ENCODE results near the gene PFKL. TPM values are rescaled to one million over a fixed set of nuclear protein-coding genes. Genes with fewer than 3 reads are reported as not detected.

The PFKL gene
- total RNA-seq, 2 donors from 2014 or later, result 99.4 to 235 TPM

DNA sequence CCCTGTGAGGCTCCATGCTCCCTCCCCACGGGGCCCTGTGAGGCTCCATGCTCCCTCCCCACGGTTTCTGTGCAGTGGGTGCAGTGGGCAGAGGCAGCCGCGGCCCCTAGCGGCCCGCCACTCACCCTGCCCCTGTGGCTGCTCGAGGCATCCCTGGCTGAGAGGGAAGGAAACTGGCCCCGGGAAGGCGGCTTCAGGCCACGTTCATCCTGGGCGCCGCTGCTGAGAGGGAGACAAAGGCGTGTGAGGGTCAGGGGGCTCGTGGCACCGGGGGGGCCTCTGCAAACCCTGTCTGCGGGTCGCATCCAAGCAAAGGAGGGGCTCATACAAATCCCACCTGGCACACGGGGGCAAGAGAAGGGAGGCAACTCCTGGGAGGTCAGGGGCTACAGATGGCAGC is 30.8 kb downstream of the PFKL start:
- H3K9me3 ChIP-seq, result no peaks in the 10 kb centered on the region
- no peaks in the 10 kb centered on the region for H3K4me1 ChIP-seq (replicated peaks)
- H3K27me3 ChIP-seq (replicated peaks; ENCODE audit: insufficient read depth), result no peaks in the 10 kb centered on the region
- H3K27ac ChIP-seq, result no peak overlapping the region
- intact Hi-C loops (cut with DNase I), result no loop called here
- WGBS, result 91% methylated on average over 12 of the region's 18 CpGs
- no peak overlapping the region for H3K4me3 ChIP-seq
- DNase-seq (ENCODE audit: low spot score), result no peak
- TF ChIP-seq CTCF (IDR thresholded peaks at IDR 0.05) (no peak), POLR2A (IDR thresholded peaks at IDR 0.05) (no peak), POLR2AphosphoS5 (IDR thresholded peaks at IDR 0.05) (no peak)
- H3K36me3 ChIP-seq, result no peaks in the 10 kb centered on the region

GRCh38 chr21:44331209-44331608 is 31.4 kb downstream of the PFKL start:
- no peaks in the 10 kb centered on the region for H3K9me3 ChIP-seq
- intact Hi-C loops (cut with DNase I), result no loop called here
- H3K27me3 ChIP-seq (replicated peaks; ENCODE audit: insufficient read depth), result no peaks in the 10 kb centered on the region
- no peak overlapping the region for H3K4me3 ChIP-seq
- WGBS, result 89% methylated on average over 11 of the region's 16 CpGs
- H3K4me1 ChIP-seq (replicated peaks), result no peaks in the 10 kb centered on the region
- TF ChIP-seq POLR2AphosphoS5 (IDR thresholded peaks at IDR 0.05), result no peak
- no peak for TF ChIP-seq CTCF (IDR thresholded peaks at IDR 0.05)
- no peak for TF ChIP-seq POLR2A (IDR thresholded peaks at IDR 0.05)
- DNase-seq (ENCODE audit: low spot score), result no peak
- H3K27ac ChIP-seq, result no peak overlapping the region
- no peaks in the 10 kb centered on the region for H3K36me3 ChIP-seq

- H3K27ac ChIP-seq, result no peak overlapping the region
- H3K27me3 ChIP-seq (replicated peaks; ENCODE audit: insufficient read depth), result no peaks in the 10 kb centered on the region
- intact Hi-C loops (cut with DNase I), result no loop called here
- no peaks in the 10 kb centered on the region for H3K9me3 ChIP-seq
- H3K4me3 ChIP-seq, result no peak overlapping the region
- WGBS, result 80% methylated on average over 20 of the region's 20 CpGs
- H3K36me3 ChIP-seq, result no peaks in the 10 kb centered on the region
- TF ChIP-seq CTCF (IDR thresholded peaks at IDR 0.05) (no peak), POLR2AphosphoS5 (IDR thresholded peaks at IDR 0.05) (no peak), POLR2A (IDR thresholded peaks at IDR 0.05) (no peak)
- H3K4me1 ChIP-seq (replicated peaks), result no peaks in the 10 kb centered on the region
- no peak for DNase-seq (ENCODE audit: low spot score)
Measured at GRCh38 chr21:44331650-44332307, 31.9 kb downstream of the PFKL start.

DNA sequence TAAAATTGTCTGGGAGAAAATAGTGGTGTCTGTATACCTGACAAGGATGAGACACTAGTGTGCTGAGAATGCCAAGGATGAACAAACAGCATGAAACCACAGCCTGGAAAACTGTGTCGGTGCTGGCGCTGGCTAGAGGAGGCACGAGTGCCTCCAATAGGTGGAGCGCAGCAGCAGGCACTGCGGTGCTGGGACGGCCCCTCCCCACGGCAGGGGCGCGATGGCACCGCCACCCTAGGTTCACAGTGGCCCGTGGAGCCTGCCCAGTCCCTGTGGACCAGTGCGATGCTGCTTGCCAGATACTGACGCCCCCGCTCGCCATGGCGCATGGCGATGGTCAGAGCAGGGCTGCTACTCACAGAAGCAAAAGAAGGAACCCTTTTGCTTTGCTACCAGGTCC is 32.5 kb downstream of the PFKL start:
- H3K9me3 ChIP-seq, result no peaks in the 10 kb centered on the region
- H3K4me3 ChIP-seq, result no peak overlapping the region
- H3K27ac ChIP-seq, result no peak overlapping the region
- no peak for DNase-seq (ENCODE audit: low spot score)
- WGBS, result 90% methylated on average over 10 of the region's 17 CpGs
- no peaks in the 10 kb centered on the region for H3K4me1 ChIP-seq (replicated peaks)
- intact Hi-C loops (cut with DNase I), result no loop called here
- no peaks in the 10 kb centered on the region for H3K27me3 ChIP-seq (replicated peaks; ENCODE audit: insufficient read depth)
- TF ChIP-seq CTCF (IDR thresholded peaks at IDR 0.05) (no peak), POLR2A (IDR thresholded peaks at IDR 0.05) (no peak), POLR2AphosphoS5 (IDR thresholded peaks at IDR 0.05) (no peak)
- H3K36me3 ChIP-seq, result no peaks in the 10 kb centered on the region

- Histone ChIP-seq H3K27ac (no peak overlapping the region), H3K4me1 (replicated peaks) (no peaks in the 10 kb centered on the region), H3K9me3 (no peaks in the 10 kb centered on the region), H3K36me3 (no peaks in the 10 kb centered on the region), H3K4me3 (no peak overlapping the region), H3K27me3 (replicated peaks; ENCODE audit: insufficient read depth) (no peaks in the 10 kb centered on the region)
- intact Hi-C loops (cut with DNase I), result no loop called here
- DNase-seq (ENCODE audit: low spot score), result no peak
- TF ChIP-seq CTCF (IDR thresholded peaks at IDR 0.05), result no peak
- TF ChIP-seq POLR2A (IDR thresholded peaks at IDR 0.05), result no peak
- TF ChIP-seq POLR2AphosphoS5 (IDR thresholded peaks at IDR 0.05), result no peak
- 97% methylated on average over 15 of the region's 22 CpGs for WGBS
Measured at GRCh38 chr21:44332965-44333364, 33.1 kb downstream of the PFKL start.
